GM12878 (cell line): ENCODE measurements around the gene ENOX2. TPM values are rescaled to one million over a fixed set of nuclear protein-coding genes. Genes with fewer than 3 reads are reported as not detected.

Experiments
- ATAC-seq: fragments of 200-7000 bp; cut with Tn5 transposase; 3 replicates; pipeline ENCODE4 v1.9.1; 2020; ENCODE audit warnings: mild to moderate bottlenecking, moderate library complexity
- BruUV-seq: library from RNA; stranded (reverse); fragments of 400-500 nt; replicated peaks from 2 replicates; lab custom pipeline; 2021; lab: Mats Ljungman, UMichigan
- CTCF ChIA-PET: fragments of 300-600 bp; sonication (Branson Sonifier 250); formaldehyde crosslinking; extraction: SDS; loops from one replicate; lab custom pipeline; 2021; ENCODE audit warnings: inconsistent platforms; lab: Yijun Ruan, JAX
- POLR2A ChIA-PET: fragments of 350-600 bp; formaldehyde crosslinking; extraction: SDS; loops from one replicate; lab custom pipeline; 2021; ENCODE audit warnings: inconsistent platforms; lab: Charles Lee
- RAD21 ChIA-PET: fragments of 300-600 bp; sonication (Branson Sonifier 250); formaldehyde crosslinking; loops from one replicate; lab custom pipeline; 2023; ENCODE audit warnings: antibody characterized with exemption; ENCODE audit not compliant: unreplicated experiment; lab: Charles Lee
- SMC1A ChIA-PET: fragments of 300-600 bp; sonication (Branson Sonifier 250); formaldehyde crosslinking; loops from one replicate; lab custom pipeline; 2023; ENCODE audit not compliant: unreplicated experiment, uncharacterized antibody; lab: Charles Lee
- DNase-seq: peaks from one replicate; pipeline ENCODE4 v3.0.0-alpha.2; 2011; ENCODE audit warnings: low read depth, low spot score
- FAIRE-seq: peaks from 3 replicates; lab custom pipeline; 2011; peaks lifted over from hg19 to GRCh38; lab: Jason Lieb, UNC
- H2AFZ ChIP-seq: 2 replicates; pipeline ENCODE4 v1.6.0; 2011; ENCODE audit warnings: low read depth, low read length, control low read depth; ENCODE audit not compliant: control insufficient read depth
- H3K27ac ChIP-seq: 2 replicates; pipeline ENCODE4 v1.5.1; 2011; ENCODE audit warnings: control low read depth; ENCODE audit not compliant: control insufficient read depth, insufficient read depth
- H3K27me3 ChIP-seq, 2 experiments: replicated peaks in 1 of 2; 2 replicates each; pipeline versions ENCODE4 v1.6.0 to v1.6.1; 2011; ENCODE audit warnings: low read length in 1 of 2; ENCODE audit not compliant: control insufficient read depth in 2 of 2, insufficient read depth in 2 of 2
- H3K36me3 ChIP-seq, 2 experiments: 2 replicates each; pipeline ENCODE4 v1.5.1; 2011; ENCODE audit warnings: low read length in 1 of 2; ENCODE audit not compliant: control insufficient read depth in 2 of 2, insufficient read depth in 2 of 2
- H3K4me1 ChIP-seq: 2 replicates; pipeline ENCODE4 v1.6.1; 2011; ENCODE audit warnings: mild to moderate bottlenecking, low read length, moderate library complexity, mixed read lengths; ENCODE audit not compliant: control insufficient read depth, insufficient read depth
- H3K4me2 ChIP-seq: 2 replicates; pipeline ENCODE4 v1.6.0; 2011; ENCODE audit warnings: control low read depth; ENCODE audit not compliant: control insufficient read depth, insufficient read depth
- H3K4me3 ChIP-seq: fragments of 200-600 bp; sonication (generic); 2 replicates; pipeline ENCODE4 v1.5.1; 2016
- H3K79me2 ChIP-seq: 2 replicates; pipeline ENCODE4 v1.6.0; 2011; ENCODE audit warnings: low read length; ENCODE audit not compliant: control insufficient read depth, insufficient read depth
- H3K9ac ChIP-seq: 2 replicates; pipeline ENCODE4 v1.8.0; 2011; ENCODE audit warnings: low read length, control low read depth, mixed read lengths; ENCODE audit not compliant: control insufficient read depth, insufficient read depth
- H3K9me3 ChIP-seq: replicated peaks from 3 replicates; pipeline ENCODE4 v1.5.1; 2011; ENCODE audit warnings: mild to moderate bottlenecking, low read length; ENCODE audit not compliant: control insufficient read depth, insufficient read depth
- H4K20me1 ChIP-seq: 2 replicates; pipeline ENCODE4 v1.6.0; 2011; ENCODE audit not compliant: control insufficient read depth, insufficient read depth
- ASH2L ChIP-seq: fragments of 300-600, 200-600 bp; sonication (generic); IDR thresholded peaks from 2 replicates; pipeline ENCODE4 v1.6.1; 2017; ENCODE audit warnings: low read depth, mild to moderate bottlenecking, borderline replicate concordance
- BACH1 ChIP-seq: fragments of 450-650 bp; IDR thresholded peaks from 2 replicates; pipeline ENCODE4 v1.6.1; 2017; ENCODE audit warnings: mild to moderate bottlenecking, borderline replicate concordance
- BMI1 ChIP-seq: fragments of 450-650 bp; IDR thresholded peaks from 2 replicates; pipeline ENCODE4 v1.6.1; 2016; ENCODE audit warnings: mild to moderate bottlenecking, moderate library complexity, borderline replicate concordance
- E4F1 ChIP-seq: fragments of 450-650 bp; IDR thresholded peaks from 2 replicates; pipeline ENCODE4 v1.6.1; 2018; ENCODE audit warnings: borderline replicate concordance, mild to moderate bottlenecking; ENCODE audit not compliant: partially characterized antibody
- IRF5 ChIP-seq: fragments of 450-650 bp; IDR thresholded peaks from 2 replicates; pipeline ENCODE4 v1.6.1; 2017; ENCODE audit warnings: borderline replicate concordance
- LARP7 ChIP-seq: fragments of 450-650 bp; IDR thresholded peaks from 2 replicates; pipeline ENCODE4 v1.6.1; 2017; ENCODE audit warnings: mild to moderate bottlenecking
- MEF2A ChIP-seq: IDR thresholded peaks from 2 replicates; pipeline ENCODE4 v1.6.1; 2011; ENCODE audit warnings: low read depth, mild to moderate bottlenecking, low read length, moderate library complexity; ENCODE audit not compliant: insufficient read depth
- MTA2 ChIP-seq: fragments of 450-650 bp; IDR thresholded peaks from 2 replicates; pipeline ENCODE4 v1.6.1; 2016; ENCODE audit warnings: low read depth, mild to moderate bottlenecking, moderate library complexity
- NR2F1 ChIP-seq: fragments of 450-650 bp; conservative IDR thresholded peaks from 2 replicates; pipeline ENCODE4 v1.6.1; 2017; ENCODE audit warnings: mild to moderate bottlenecking
- POLR2A ChIP-seq: IDR thresholded peaks from 2 replicates; pipeline ENCODE4 v1.6.1; 2011; ENCODE audit warnings: low read depth, mild to moderate bottlenecking, low read length
- STAT1 ChIP-seq: fragments of 450-650 bp; conservative IDR thresholded peaks from 2 replicates; pipeline ENCODE4 v1.6.1; 2014; ENCODE audit warnings: antibody characterized with exemption, mild to moderate bottlenecking
- SUPT20H ChIP-seq: IDR thresholded peaks from 2 replicates; pipeline ENCODE4 v1.6.1; 2011; ENCODE audit warnings: low read depth, mild to moderate bottlenecking, low read length, moderate library complexity, borderline replicate concordance; ENCODE audit not compliant: control insufficient read depth
- TARDBP ChIP-seq: IDR thresholded peaks from 2 replicates; pipeline ENCODE4 v1.6.1; 2016; ENCODE audit warnings: borderline replicate concordance
- TBL1XR1 ChIP-seq: IDR thresholded peaks from 2 replicates; pipeline ENCODE4 v1.6.1; 2012; ENCODE audit warnings: low read depth, low read length, improper control_type of control experiment
- WGBS: methylation state at CpG from one replicate; pipeline ENCODE4 v1.1.6; 2016; ENCODE audit warnings: low lambda C conversion rate; ENCODE audit not compliant: insufficient replicate concordance, insufficient coverage; ENCODE audit errors: missing lambda C conversion rate; 5-methylcytosine and 5-hydroxymethylcytosine counted together
- in situ Hi-C: fragments of 300-500 bp; cut with MboI; formaldehyde crosslinking; loops from 9 replicates; pipeline ENCODE4 v1.14.3; 2018; ENCODE audit warnings: mixed read lengths
- intact Hi-C: fragments of 100-400 bp; cut with micrococcal nuclease; formaldehyde crosslinking; loops from one replicate; pipeline ENCODE4 v1.14.2; 2022; ENCODE audit not compliant: unreplicated experiment
- polyA plus RNA-seq, 11 experiments: library from polyadenylated mRNA; depleted of rRNA in 4 of 11; unstranded in 6 of 11; stranded (reverse) in 5 of 11; fragments of >200 nt; fragmentation: Nextera tagmentation in 4 of 11; fragmentation: Illumina TruSeq in 1 of 11; extraction: Ambion mirVana in 4 of 11; extraction: Trizol in 1 of 11; gene quantifications; 1 replicate in 1 of 11; 2 replicates in 10 of 11; pipeline versions ENCODE4 v1.2.1 to v1.2.3, GENCODE V29; 2011 to 2016; ENCODE audit warnings: inconsistent platforms in 2 of 11, missing spikeins in 2 of 11, low read depth in 1 of 11
- total RNA-seq, 4 experiments: library from RNA; depleted of rRNA in 3 of 4; stranded (reverse); fragments of >200 nt in 3 of 4; fragmentation: Illumina TruSeq in 1 of 4; extraction: Trizol in 1 of 4; gene quantifications; 2 replicates each; pipeline versions ENCODE4 v1.2.1 to v1.2.3, GENCODE V29; 2013 to 2021
- TF ChIP-seq, protein P1 (sequence below): IDR thresholded peaks from 2 replicates; pipeline ENCODE4 v1.6.1; 2012; ENCODE audit warnings: low read depth, low read length, improper control_type of control experiment

The ENOX2 gene
- total and polyA plus RNA-seq, 10 of the 15 experiments (the other 5 are each of a cell fraction or from before 2014, with no cell fraction given), result 3.2 to 13.0 (median 7.7) TPM

- Histone ChIP-seq H3K4me3 (no peak overlapping the region), H3K4me2 (no peak overlapping the region), H3K36me3 (no peaks in the 10 kb centered on the region), H4K20me1 (no peaks in the 10 kb centered on the region), H3K79me2 (no peaks in the 10 kb centered on the region), H3K4me1 (no peaks in the 10 kb centered on the region), H3K27me3 (no peaks in the 10 kb centered on the region), H3K27ac (no peak overlapping the region), H2AFZ (no peak overlapping the region), H3K9me3 (no peaks in the 10 kb centered on the region), H3K9ac (no peak overlapping the region)
- FAIRE-seq (no peak), DNase-seq (no peak), ATAC-seq (no peak)
- ChIA-PET RAD21 (no interaction called here), SMC1A (no interaction called here), POLR2A (no interaction called here), CTCF (no interaction called here)
- WGBS, result 88% methylated on average over 1 of the region's 1 CpG
- BruUV-seq, result no TSS peak
- in situ Hi-C loops, result no loop called here
- TF ChIP-seq NR2F1 (no peak), E4F1 (no peak), ASH2L (no peak)
- intact Hi-C loops, result no loop called here
Observed at GRCh38 chrX:130758072-130758471, 144.9 kb downstream of the ENOX2 start.

DNA sequence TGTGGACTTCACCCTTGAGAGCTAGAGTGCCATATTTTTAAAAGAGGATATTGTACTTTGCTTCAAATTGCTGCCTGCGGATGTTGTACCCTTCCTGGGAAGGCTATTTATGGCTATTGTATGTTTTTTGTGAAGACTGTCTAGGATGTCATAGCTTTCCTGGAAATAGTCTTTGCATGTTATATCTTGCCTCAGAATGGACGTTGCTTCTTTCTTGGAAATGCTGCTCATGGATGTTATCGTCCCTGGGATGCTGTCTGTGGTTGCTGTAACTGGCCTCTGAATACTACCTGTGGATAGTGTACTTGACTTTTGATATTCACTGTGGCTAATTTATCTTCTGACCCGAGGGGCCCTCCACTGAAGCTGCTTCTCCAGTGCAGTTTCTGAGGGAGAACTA, 146.8 kb downstream of the ENOX2 start:
- no peak overlapping the region for H3K4me2 ChIP-seq
- H2AFZ ChIP-seq, result no peak overlapping the region
- in situ Hi-C loops (no loop called here), intact Hi-C loops (no loop called here)
- CTCF ChIA-PET, result no interaction called here
- H3K27me3 ChIP-seq, result no peaks in the 10 kb centered on the region
- no peak for DNase-seq
- H3K79me2 ChIP-seq, result no peaks in the 10 kb centered on the region
- FAIRE-seq, result no peak
- H3K9ac ChIP-seq, result no peak overlapping the region
- SMC1A ChIA-PET, result no interaction called here
- no peaks in the 10 kb centered on the region for H3K36me3 ChIP-seq
- RAD21 ChIA-PET, result no interaction called here
- H3K4me1 ChIP-seq, result no peaks in the 10 kb centered on the region
- H3K27ac ChIP-seq, result no peak overlapping the region
- BruUV-seq, result no TSS peak
- H3K4me3 ChIP-seq, result no peak overlapping the region
- ATAC-seq, result no peak
- no peaks in the 10 kb centered on the region for H4K20me1 ChIP-seq
- TF ChIP-seq MTA2 (no peak), SUPT20H (no peak), BACH1 (no peak), LARP7 (no peak), NR2F1 (no peak), TARDBP (no peak), BMI1 (no peak), IRF5 (no peak), POLR2A (no peak), TBL1XR1 (no peak), STAT1 (no peak), MEF2A (no peak)
- TF ChIP-seq, protein P1, sequence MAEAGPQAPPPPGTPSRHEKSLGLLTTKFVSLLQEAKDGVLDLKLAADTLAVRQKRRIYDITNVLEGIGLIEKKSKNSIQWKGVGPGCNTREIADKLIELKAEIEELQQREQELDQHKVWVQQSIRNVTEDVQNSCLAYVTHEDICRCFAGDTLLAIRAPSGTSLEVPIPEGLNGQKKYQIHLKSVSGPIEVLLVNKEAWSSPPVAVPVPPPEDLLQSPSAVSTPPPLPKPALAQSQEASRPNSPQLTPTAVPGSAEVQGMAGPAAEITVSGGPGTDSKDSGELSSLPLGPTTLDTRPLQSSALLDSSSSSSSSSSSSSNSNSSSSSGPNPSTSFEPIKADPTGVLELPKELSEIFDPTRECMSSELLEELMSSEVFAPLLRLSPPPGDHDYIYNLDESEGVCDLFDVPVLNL, result no peak
- 55% methylated on average over 4 of the region's 4 CpGs for WGBS
- no peaks in the 10 kb centered on the region for H3K9me3 ChIP-seq
- POLR2A ChIA-PET, result no interaction called here
